Measurements from ENCODE around the gene RCHY1.
"Not testable (repeated sequence)": the region's sequence is repeated elsewhere in the genome, so short reads cannot be mapped to it uniquely, and the experiment has no call there.

RCHY1 gene

DNA sequence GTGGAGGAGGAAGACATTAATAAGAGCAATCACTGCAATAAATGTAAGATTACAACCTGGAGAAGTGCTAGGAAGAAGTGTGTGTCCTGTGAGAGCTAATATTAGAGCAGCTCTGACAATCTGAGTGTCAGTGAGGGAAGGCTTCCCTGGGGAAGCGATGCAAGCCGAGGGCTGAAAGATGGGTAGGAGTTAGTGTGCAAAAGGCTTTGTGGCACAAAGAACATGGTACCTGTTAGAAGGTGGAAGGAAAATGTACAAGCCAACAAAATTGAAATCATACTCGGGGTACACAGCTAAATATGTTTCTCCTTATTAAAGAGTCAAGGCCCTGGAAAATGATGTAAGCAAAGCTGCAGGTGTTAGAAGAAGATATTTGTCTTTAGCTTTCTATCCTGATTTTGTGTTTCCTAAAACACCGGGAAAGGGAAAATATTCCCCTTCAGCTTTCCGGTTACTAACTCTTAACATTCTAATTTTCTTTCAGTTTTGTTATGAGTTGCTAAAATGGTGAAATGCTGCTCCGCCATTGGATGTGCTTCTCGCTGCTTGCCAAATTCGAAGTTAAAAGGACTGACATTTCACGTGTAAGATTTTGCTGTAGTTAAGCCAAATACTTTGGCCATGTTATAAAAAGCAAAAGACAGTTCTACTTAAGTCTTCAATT, 878 bp upstream of the RCHY1 start:
- DNase-seq, result peak in 1 of 2 experiments; percentile 64

DNA sequence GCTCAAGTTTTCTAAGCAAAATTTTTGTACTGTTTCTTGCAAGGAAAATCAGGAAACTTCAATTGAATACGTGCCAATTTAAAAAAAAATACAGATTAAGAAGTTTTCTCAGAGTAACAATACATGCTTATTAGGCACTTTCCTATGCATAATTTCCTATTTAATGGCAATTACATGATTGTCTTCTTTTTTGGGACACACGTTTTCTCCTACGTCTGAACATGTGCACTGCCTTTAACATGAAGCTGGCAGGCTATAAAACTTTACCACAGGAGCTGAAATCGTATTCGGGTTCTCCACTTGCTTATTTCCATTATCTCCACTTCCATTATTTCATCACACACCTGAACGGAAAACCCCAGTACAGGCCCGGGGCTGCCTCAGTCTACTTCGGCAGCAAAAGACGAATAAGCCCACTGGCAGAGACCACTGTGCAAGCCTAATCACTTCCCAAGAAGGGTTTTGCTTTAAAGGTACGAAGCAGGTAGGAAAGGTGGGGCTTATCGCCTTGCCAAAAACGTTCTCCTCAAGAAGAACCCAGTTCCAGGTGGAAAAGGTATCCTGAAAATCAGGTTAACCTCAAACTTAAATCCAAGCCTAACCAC, 575 bp downstream of the RCHY1 start:
- no peak for DNase-seq

DNA sequence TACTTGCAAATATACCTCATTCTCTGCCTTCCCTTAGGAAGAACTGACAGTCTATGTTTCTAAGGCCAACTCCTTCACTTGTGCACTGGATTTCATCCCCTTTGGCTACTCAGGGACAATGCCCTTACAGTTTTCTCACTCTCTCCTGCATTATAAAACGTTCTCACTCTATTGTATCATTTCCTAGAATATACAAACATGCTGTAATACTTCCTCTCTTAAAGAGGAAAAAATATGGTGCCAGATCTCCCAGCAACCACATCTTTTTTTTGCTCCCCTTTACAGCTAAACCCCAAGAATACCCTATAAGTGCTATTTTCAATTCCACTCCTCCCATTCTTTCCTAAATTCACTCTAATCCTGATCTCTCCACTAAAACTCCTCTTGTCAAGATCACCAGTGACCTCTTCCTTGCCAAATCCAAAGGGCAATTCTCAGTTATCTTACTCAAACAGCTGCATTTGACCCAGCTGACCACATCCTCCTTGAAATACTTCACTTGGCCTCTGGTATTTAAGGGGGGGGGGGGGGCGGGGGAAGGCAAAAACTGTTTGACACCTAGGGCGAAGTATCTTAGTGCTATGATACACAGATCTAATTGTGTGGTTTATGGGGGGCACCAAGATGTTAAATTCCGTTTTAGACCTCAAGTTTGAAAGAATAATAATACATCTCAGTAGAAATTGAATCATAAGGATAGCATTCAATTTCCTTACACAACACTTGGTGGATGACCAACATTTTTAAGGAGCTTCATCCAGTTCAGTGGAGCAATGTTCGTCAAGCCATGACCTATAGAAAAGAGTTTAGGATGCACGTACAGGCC, 1.6 kb downstream of the RCHY1 start:
- DNase-seq, result peak; percentile 50 to 61

DNA sequence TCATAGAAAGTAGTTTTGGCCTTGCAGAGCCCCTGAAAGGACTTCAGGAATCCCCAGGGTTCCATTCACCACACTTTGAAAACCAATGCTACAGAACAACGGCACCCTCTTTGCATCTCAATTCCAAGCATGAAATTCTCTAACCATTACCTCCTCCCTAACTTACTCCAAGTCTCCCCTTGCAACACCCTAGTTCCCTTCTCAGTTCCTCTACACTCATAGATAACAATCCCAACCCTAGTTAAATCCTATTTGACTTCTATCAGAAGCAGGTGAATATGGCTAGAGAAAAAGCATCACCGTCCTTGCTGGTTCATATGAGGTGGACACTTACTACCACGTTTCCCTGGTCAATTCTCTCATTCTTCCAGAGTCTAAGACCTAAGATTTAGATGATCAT, 2.4 kb downstream of the RCHY1 start:
- no peak for DNase-seq

DNA sequence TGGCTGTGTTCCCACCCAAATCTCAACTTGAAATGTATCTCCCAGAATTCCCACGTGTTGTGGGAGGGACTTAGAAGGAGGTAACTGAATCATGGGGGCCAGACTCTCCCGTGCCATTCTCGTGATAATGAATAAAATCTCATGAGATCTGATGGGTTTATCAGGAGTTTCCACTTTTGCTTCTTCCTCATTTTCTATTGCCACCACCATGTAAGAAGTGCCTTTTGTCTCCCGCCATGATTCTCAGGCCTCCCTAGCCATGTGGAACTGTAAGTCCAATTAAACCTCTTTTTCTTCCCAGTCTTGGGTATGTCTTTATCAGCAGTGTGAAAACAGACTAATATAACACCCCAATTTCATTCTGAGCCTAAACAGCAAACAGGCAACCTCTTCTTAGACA, 4.6 kb downstream of the RCHY1 start:
- DNase-seq, result not testable (repeated sequence)

DNA sequence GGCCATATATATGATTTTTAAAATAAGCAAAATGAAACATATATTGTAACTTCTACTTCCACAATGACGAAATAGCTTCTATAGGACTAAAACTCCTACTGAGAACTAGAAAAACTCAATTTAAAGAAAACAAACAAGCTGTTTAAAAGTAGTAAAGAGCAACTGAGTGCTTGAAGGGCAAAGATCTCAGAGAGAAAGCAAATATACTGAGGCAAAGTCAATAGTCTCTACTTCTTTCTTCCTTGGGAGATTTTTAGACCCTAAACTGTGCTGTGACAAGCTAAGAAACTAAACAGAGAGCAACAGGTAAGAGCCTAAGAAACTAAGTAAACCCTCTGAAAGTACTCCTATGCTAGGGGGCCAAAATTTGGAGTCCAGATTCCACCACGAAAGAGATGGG, 8.6 kb downstream of the RCHY1 start:
- no peak for DNase-seq

DNA sequence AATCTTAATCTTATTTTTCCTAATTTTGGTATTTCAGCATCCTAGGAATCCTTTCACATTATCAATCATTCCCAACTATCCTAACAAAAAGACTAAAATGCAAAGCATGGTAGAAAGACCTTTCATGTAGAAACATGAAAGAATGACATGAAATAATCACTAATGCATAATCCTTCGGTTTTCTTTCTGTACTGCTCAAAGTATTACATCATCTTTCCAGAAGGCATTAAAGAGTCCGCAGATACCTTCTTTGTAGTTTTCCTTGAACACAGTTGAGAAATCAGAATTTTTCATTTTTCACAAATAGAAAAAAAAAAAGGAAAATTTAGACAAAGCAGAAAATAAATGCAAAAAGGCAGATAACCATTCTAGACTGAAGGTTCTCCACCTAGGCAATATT, 11.5 kb downstream of the RCHY1 start:
- no peak for DNase-seq

DNA sequence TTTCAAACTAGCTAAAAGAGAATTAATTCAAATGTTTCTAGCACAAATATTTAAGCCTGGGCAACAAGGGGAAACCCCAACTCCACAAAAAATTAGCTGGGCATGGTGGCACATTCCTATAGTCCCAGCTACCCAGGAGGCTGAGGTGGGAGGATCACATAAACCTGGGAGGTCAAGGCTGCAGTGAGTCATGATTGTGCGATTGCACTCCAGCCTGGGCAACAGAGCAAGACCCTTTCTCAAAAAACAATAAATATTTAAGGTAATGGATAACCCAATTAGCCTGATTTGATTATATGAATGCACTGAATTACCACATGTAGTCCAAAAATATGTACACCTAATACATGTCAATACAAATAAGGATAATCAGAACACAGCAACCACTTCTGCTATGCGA, 14.3 kb downstream of the RCHY1 start:
- no peak for DNase-seq

DNA sequence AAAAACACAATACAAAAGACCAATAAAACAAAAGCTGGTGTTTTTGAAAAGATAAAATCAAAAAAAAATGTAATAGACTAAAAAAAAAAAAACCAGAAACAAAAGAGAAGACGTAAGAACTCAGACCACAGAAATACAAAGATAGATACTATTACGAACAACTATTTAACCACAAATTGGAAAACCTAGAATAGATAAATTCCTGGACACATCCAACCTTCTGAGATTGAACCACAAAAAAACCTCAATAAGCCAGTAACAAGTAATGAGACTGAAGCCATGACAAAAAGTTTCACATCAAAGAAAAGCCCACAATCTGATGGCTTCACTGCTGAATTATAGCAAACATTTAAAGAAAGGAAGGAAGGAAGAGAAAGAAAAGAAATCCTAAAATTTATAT, 16.2 kb downstream of the RCHY1 start:
- DNase-seq, result no peak

DNA sequence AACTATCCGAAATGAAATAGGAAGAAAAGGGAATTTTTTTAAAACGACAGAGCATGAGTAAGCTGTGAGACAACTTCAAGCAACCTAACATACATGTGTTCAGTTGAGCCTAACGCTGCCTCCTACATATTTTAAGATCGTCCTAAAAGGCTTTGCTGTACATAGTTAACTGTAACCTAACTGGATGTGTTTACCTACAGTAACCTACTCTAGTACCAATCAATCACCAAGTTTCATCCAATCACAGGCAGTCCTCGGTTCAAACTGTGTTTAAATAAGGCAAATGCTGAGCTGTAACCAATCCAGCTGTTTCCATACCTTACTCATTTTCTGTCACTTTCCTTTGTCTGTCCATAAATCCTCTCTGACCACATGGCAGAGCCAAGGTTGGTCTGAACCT, 17.1 kb downstream of the RCHY1 start:
- DNase-seq, result no peak

DNA sequence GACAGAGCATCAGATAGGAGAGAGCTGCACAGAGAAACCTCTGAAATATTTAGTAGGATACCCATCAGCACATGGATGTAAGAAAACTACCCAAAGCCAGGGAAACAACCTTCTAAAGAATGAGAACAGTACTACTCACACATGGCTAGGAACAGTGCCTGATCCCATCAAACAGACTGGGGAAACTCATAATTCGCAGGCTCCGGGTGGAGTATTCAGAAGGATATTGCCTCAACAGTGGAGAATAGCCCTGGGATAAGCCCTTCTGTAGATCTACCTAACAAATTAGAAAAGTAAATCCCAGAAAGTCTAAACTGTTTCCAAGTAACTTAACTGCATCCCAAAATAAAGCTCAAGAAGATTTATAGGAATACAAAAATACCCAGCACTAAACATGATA, 17.8 kb downstream of the RCHY1 start:
- no peak for DNase-seq

DNA sequence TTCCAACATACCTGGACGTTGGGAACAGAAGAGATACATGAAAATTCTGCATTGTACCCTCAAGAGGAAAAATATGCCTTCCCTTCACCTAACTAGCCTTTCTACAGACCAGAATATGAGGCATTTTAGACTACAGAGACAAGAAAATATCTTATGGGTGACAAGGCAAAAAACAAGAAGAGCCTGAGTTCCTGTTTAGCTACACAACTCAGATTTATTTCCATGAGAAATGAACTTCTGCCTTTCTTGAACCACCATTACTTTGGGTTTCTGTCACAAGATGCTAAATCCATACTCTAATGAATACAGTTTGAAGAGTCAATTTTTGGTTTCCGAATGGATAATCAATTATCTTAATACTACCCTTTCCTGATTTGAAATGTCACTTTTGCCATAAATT, 18.7 kb downstream of the RCHY1 start:
- DNase-seq, result peak in 1 of 2 experiments; percentile 5

DNA sequence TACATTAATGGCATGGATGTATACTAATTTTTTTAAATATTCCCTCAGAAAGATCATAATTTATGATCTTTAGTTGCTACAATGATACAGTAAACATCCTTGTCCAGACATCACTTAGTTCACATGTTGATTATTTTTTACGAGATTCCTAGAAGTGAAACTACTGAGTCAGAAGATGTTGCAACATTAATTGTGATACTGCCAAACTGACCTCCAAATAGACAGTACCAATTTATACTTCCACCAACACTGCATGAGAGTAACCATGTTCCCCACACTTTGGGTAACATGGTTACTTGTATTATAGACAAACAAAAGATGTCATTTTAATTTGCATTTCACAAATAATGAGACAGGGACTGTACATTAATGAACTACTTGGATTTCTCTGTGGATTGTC, 19.6 kb downstream of the RCHY1 start:
- DNase-seq, result no peak

DNA sequence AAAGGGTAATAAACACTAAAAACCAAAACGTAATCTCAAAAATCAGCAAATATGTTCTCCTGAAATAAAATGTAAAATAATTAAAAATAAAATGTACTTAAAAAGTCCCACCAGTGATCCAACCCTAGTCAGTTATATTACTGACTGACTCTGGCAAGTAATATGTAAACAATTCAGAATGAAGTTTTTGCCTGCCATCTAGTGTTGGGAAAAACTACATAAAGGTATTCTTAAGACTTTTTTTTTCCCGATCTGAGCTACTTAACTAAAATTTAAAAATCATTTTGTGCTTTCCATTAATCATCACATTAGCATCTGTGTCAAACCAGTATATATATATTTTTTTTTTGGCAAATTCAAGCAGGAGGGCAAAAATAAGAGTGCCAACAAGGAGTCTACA, 24.0 kb downstream of the RCHY1 start:
- DNase-seq, result peak; percentile 18 to 45

DNA sequence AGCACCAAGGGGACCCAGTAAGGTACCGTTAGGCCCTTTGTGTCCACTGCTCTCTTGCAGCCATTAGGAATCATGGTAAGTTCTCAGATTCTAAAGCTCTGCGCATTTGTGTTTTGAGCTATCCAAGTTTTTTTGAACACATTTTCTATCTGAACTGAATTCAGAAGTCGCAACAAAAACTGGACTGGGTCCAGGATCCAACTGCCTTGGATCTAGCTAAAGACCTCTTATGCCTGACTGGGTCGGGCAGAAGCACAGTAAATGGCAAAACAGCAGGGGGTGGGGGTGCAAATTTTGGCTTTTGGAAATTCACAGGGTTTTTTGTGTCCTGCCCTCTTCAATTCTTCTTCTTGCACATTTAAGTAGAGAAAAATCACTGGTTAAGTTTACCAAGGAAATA, 30.0 kb downstream of the RCHY1 start:
- no peak for DNase-seq

DNA sequence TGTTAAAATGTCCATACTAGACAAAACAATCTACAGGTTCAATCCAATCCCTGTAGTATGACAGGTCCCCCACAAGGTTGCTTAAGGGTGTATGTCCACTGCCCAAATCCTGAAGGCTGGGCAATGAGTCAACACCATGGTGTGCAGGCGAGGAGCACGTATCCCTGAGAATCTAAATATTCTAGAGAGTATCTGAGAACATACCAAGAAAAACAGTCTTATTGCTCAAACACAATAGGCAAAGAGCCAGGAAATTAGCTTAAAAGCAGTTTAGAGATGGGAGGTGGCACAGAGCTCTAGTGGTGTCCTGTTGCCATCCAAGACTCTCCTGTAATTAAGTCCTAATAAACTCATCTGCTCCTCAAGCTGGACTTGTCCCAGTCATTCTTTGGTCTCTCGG, 37.0 kb downstream of the RCHY1 start:
- no peak for DNase-seq

DNA sequence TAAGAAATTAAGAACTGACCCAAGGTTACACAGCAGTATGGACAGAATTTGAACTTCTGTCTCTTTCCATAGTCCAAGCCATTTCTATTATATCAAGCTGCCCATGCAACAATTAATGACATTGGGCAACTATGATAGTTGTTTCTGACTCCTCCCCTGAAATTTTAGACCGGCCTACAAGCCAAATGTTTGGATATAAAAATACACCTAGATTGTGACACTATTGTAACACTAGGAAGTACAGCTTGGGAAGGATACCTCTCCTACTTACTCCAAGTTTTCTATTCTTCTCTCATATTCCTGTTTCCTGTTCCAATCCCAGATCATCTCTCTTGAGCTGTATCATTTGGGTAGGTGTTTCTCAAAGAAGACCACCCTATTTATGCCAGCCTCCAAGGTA, 43.5 kb downstream of the RCHY1 start:
- no peak for DNase-seq

DNA sequence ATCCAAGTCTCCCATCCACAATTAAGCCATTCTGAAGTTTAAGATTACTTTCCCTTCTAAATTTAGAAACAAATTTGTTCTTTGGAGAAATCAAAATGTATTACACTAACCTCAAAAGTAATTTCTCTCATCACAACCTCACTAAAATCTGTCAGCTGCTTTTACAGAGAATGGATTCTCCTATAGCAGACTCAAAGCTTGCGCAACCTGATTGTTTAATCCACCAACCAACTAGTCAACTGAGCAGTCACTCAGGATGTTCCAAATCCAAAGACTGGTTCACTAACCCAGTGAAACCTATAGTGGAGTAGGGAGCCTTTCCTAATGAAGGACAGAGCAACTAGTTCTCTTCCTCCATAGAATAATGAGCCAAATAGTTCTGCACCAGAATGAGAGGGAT, 44.3 kb downstream of the RCHY1 start:
- no peak for DNase-seq

DNA sequence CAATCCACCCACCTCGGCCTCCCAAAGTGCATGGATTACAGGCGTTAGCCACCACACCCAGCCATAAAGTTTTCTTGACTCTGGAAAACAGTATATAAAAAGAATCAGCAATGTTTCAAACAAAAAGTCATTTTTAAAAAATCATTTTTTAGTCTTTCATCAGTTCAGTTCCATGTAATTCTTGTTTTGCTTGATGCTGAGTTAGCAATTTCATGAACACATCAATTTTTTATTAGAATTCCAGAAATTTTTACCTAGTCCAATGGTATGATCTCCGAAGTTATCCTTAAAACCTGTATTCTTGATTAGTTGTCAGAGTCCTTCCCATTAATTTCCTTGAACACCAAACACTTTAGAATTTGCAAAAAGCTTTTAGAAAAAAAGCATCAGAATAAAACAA, 56.8 kb downstream of the RCHY1 start:
- DNase-seq, result no peak

DNA sequence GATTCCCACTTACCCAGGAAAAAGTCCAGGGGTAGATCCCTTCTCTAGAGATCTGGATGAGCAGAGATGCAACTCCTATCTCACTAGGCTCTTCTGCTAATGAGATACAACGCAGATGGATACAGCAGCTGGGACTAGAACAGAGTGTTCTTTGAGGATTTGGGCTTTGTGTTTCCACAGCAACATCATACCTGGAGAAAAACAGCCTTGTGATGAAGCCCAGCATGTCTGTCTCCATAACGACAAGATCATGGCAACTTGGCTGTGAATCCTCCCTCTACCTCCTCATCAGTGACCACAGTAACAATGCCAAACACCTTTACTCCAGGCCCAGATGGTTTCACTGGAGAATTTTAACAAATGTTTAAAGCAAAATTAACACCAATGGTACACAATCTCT, 80.1 kb downstream of the RCHY1 start:
- DNase-seq, result no peak

DNA sequence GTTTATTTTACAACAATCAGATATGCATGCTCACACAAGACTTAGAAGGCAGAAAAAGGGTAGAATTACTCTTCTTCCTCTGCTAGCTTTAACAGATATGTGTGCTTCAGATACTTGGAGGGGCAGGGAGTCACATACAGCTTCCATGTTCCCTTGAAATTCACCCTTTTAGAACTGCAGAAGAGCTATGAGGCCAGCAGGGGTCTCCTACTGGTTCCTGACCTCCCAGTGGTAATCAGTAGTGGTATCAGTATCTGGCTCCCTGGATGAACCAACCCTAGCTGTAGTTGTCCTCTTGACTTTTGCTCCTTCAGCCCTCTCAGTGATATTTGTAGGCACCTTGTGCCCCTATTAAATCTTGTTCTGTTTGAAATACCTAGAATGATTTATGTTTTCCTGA, 81.5 kb downstream of the RCHY1 start:
- DNase-seq, result peak; percentile 75 to 82

DNA sequence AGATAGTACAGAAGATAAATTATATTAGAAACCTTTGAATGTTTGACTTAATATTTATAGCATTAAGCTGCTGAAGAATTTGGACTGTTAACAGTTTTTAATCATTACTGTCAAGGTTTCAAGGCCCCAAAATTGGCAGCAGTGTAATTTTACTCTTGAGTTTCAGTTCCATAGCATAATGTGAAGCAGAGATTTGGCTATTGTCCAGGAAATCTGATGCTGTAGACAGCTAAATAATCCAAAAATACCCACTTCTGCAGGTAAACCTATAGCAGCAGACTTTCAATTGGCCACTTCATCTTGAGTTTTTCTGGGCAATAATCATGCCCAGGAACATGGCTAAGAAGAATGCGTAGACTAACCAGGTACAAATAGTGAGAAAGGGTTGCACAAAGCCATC, 85.0 kb downstream of the RCHY1 start:
- no peak for DNase-seq
